Measurements from ENCODE around the gene CLCN2.

CLCN2 gene

DNA sequence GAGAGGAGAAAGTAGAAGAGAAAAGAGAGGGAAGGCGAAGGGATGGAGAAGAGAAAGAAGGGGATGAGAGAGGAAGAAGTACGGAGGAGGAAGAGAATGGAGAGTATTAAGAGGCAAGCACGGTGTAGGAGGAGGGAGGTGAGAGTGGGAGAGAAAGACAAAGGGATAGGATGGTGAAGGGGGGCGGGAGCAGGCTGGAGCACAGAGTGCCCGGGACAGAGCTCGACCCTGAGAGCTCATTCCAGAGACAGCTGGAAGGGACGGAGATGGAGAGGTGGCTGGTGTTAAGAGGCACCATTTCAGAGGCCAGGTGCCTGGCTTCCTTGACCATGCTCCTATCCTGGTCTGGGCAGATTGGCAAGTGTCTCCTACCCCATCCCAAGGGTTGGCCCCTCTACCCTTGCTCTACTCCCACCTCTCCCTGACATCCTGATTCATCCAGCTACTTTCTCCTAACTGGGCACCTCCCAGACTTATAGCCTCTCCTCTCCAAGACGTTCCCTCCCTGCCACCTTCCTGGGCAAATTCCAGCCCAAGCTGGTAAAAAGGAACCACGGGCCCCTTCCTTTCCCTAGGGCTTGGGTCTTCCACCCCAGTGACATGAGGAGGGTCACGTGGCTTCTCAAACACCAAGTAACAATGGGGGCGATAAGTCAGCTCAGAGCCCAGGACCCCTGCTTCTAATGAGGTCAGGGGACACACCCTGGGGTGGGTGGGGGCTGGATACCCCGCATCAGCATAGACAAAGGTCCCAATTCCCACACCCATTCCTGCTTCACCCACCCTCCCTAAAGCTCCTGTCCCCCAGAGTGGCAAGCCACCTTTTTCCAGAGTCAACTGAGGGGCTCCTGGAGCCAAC is 1.1 kb downstream of the CLCN2 start:
- DNase-seq (ENCODE audit: low read depth in 2 of 2), result no peak

DNA sequence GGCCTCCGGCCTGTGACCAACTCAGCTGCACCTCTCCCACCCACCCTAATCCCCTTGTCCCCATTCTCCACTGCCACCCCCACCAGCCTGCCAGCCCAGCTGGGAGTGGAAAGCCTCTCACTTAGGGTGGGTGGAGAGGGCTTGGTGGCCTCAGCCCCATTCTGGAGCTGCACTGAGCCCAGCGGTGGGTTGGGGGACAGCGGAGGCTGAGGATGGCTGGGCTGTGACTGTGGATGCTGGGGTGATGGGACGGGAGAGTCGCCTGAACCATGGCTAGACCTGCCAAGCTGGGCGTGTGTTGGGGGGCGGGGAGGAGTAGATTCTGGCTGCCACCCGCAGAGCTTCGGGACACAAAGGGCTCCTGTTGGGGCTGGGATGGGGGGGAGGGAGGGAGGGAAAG is 1.8 kb downstream of the CLCN2 start:
- no peak for DNase-seq (ENCODE audit: low read depth in 2 of 2)

DNA sequence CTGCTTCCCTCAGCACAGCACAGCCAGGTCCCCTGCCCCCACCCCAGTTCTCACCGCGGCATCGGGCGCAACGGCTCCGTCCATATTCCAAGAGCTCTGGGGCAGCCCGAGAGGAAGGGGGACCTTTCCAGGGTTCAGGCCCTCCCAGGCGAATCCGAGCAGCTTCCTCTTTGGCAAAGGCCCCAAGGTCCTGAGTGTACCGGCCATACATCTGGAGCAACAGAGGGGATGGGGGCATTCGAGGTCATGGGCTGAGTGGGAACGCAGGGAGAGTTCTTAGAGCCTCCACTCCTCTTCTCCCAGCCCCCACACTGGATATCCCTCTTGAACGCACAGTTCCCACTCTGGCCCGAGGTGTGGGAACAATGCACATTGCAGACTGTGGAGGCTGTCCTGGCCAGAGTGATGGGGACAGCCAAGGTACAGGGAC is 2.5 kb downstream of the CLCN2 start:
- no peak for DNase-seq (ENCODE audit: low read depth in 2 of 2)

DNA sequence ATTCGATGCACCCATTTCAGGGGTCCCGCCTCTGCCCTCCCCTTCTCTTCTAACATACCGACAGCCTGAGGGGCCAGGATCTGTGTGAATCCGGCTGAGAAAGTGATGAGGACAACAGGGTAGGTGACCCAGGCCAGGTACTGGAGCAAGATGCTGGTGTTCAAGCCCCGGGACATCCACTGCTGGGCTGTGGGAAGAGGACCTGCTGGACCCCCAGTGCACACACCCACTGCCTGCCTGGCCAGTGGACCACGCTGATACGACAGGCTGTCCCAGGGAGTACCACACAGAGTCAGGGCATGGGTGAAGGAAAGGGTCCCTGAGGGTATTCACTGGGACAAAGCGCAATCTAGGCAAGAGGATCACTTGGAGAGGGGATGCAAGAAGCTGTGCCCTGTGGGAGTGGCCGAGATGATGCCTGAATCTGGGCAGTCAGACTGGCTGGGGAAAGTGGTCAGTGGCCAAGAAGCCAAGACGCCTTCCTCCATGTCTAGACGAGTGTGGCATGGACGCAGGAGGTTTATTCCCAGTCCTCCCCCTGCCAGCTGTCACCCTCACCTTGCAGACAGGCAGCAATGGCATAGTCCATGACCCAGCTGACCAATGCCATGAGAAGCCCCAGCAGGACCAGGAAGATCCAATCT is 3.2 kb downstream of the CLCN2 start:
- no peak for DNase-seq (ENCODE audit: low read depth in 2 of 2)

DNA sequence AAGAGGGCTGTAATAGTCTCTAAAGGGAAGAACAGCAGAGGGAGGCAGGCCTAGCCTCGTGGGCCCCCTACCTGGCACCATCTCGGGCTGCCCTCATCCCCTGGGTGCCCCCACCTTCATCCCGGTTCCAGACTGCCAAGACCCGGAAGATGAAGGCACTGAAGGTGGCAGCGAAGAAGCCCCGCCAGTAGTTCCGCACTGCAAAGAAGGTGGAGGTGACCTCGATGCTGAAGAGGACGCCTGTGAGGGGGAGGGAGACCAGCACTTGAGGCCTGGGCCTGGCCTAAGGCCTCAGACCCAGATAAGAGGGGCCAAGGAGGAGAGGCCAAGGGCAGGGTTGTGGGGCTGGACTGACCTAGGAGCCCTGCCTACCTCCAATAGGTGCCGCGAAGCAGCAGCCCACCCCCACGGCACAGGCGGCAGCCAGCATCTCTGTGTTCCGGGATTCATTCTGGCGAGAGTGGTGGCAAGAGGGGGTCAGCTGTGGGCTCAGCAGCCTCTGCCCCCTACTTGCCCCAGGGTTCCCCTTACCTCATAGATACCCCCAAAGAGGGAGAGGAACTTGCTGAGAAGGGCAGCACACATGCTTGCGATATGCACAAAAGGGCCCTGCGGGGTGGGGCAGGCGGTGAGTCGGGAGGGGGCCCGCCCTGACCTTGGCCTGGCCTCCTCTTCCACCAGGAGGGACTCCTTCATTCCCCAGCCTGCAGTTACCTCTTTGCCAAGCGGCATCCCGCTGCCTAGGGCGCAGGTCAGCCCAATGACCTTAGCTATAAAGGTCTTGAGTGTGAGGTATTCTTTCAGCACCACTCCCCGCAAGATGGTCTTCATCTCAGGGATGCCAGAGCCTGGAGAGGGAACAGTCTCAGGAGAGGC is 3.9 kb downstream of the CLCN2 start:
- DNase-seq (ENCODE audit: low read depth in 2 of 2), result no peak

DNA sequence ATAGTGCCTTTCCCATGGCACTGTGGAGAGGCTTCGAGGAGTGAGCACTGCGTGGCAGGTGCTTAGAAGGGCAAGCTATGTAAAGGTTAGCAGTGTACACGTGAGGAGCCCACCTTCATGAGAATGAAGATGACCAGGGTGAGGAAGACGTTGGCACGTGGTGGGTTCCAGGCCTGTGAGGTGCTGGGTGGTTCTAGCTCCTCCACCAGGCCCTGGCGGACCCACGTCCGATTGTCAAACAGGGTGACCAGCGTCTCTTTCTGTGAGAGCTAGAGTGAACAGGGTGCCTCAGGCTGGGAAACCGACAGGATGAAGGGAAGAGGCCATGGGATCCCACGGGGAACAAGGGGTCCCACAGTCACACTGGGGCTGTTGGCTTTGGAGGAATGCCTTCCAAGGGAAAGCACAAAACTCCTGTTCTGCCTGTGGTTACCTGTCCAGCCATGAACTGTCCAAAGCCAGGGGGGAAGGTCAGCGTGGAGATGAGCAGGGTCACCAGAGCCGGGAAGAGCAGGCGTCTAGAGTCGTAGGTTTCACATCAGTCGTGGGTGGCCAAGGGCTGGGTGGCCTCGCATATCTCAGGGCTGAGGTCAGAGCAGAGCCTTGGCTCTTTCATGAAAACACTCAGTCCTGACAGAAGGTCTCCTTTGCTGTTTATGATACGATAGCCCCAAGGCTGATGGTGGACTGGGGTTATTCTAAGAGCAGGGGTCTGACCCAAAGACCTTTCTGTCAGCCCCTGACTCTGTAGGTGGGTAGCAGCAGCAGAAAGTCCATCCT is 6.0 kb downstream of the CLCN2 start:
- DNase-seq (ENCODE audit: low read depth in 2 of 2), result no peak

DNA sequence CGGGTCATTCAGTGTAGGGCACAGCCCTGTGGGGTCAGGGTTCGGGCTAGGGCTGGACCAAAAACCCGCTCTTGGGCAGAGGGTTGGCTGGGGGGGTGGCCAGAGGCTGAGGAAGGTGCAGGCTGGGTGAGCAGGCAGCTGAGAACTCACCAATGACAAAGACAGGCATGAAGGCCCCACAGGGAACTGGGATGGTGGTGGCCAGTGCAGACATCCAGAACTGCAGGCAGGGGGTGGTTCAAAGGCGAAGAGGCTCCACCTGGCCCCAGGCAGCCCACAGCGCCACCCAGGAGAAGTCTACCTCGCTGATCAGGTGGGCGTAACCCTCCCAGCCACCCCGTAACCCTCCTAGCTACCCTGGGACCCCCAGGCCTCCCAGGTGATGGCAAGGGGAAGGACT is 6.7 kb downstream of the CLCN2 start:
- no peak for DNase-seq (ENCODE audit: low read depth in 2 of 2)

DNA sequence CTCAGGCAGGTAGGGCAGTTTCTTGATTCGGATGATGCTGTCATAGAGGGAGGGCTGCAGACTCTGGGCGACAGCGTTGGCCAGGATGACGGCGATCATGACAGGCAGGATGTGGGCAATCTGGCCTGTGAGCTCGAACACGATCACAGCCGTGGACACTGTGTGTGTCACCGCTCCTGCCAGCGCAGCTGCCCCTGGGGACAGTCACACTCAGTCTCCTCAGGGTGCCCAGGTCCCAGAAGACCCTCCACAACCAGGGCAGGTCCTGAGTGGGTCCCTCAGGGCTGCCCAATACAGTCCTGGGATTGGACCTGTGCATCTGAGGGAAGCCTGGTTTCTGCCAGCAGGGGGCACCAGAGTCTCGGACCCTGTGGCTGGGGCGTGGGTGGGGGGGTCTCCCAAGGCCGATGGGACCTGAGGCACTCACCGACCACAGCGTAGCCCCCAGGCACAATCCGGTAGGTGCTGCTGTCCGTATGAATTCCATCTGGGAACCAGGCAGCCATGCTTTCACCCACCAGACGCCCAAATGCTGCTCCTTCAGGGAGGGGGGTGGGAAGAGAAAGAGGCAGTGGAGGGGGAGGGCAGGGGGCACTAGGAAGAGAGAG is 7.2 kb downstream of the CLCN2 start:
- no peak for DNase-seq (ENCODE audit: low read depth in 2 of 2)

DNA sequence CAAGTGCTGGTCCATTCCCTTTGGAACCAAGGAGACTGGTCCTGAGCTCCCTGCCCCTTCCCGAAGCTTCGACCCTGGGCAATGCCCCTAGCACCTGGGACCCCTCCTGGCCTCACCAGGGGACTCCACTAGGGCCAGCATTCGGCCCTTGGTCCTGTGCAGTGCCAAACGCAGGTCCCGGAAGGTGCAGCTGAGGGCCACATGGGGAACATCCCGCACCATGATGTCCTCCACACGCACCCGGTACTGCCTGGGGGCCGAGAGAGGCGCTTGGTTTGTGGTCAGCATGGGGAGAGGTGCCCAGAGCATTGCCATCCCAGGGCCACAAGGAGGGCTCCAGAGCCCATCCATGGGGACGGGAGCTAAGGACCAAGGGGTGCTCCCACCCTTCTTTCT is 7.9 kb downstream of the CLCN2 start:
- no peak for DNase-seq (ENCODE audit: low read depth in 2 of 2)

DNA sequence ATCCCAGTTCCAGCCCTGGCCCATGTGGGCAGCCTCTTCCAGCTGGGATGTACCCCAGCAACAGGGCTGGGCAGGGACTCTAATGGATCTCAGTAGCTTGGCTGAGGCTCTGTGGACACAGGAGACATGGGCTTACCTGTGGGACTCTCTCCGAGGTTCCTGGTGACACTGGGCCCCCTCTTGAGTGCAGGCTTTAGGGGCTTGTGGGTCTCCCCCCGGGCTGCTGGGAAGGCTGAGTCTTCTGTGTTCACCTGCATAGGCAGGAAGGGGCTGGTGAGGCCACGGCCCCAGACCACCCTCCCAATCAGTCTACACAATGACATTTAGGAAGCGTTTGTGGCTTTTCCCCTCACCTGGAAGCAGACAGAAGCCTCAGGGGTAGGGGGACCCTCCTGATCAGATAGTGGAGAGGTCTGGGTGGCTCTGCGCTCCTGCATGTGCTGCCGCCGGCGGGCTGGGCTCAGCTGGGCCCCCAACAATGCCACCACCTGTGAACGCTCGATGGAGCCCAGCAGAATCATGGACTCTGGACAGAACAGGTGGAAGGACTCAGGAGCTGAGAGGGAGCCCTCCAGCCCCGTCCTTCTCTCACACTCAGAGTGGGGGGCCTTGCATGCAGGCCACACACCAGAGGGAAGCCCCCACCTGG is 8.4 kb downstream of the CLCN2 start:
- no peak for DNase-seq (ENCODE audit: low read depth in 2 of 2)

DNA sequence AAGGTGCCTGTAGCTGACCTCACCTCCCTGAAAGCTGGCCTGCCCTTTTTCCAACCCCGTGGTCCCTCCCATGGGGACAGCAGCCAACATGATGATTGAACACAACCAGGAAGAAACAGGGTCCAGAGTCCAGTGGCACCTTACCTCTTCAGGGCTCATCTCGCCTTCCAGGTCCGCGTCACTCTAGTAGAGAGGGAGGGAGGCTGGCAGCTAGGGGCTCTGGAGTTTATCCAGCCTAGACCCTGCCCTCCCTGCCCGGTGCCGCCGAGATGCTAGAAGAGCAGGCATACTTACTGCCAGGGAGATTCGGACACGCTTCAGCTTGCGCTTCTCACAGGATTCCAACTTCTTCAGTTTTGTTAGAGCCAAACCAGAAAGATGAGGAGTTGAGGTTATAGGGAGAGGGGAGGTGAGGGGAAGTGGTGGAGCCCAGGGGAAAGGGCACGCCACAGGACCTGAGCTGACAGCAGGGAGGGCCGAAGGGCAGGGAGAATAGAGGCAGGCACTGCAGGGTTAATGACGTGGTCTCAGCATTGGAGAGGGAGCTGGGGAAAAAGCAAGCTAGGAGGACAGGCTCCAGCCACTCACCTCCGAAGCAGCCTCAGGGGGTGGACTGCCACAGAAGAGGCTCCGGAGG is 9.1 kb downstream of the CLCN2 start:
- DNase-seq (ENCODE audit: low read depth in 2 of 2), result no peak

DNA sequence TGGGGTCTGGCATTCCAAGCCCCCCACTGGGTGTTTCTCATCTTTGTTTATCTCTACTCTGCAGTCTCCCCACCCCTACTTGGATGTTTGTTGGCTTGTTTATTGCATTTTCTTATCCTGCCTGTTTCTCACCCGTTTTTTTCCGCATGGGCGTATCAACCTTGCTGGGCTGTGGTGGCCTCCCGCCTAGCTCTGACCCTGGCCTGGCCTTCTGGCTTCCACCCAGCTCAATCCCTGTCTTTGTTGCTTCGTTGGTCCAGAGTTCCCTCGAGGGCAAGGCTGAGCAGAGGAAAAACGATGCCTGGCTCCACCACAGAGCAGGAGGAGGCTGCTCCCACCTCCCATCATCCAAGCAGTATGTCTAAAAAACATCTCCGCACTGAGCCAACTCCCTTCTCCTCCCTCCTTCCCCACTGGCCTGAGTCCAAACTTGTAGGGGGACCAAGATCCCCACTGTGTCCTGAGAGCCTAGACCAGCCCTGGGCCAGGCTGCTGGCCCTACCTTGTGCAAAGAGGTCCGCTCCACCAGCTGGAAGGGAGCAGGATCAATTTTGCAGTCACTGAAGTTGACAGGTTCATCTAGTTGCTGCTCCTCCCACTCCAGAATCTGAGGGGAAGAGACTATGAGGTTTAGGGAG is 9.8 kb downstream of the CLCN2 start:
- no peak for DNase-seq (ENCODE audit: low read depth in 2 of 2)

DNA sequence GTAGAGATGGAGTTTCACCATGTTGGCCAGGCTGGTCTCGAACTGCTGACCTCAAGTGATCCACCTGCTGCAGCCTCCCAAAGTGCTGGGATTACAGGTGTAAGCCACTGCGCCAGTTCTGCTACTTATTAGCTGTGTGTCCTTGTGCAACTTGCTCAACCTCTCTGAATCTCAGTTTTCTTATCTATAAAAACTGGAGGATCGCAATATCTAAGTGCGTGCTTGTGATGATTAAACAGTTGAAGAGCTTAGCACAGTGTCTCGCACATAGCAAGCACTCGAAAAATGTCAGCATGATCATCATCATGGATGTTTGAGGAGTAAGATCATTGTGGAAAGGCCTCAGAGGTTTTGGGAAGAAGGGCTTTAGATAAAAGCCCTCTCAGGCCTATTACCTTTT is 10.8 kb downstream of the CLCN2 start:
- no peak for DNase-seq (ENCODE audit: low read depth in 2 of 2)

DNA sequence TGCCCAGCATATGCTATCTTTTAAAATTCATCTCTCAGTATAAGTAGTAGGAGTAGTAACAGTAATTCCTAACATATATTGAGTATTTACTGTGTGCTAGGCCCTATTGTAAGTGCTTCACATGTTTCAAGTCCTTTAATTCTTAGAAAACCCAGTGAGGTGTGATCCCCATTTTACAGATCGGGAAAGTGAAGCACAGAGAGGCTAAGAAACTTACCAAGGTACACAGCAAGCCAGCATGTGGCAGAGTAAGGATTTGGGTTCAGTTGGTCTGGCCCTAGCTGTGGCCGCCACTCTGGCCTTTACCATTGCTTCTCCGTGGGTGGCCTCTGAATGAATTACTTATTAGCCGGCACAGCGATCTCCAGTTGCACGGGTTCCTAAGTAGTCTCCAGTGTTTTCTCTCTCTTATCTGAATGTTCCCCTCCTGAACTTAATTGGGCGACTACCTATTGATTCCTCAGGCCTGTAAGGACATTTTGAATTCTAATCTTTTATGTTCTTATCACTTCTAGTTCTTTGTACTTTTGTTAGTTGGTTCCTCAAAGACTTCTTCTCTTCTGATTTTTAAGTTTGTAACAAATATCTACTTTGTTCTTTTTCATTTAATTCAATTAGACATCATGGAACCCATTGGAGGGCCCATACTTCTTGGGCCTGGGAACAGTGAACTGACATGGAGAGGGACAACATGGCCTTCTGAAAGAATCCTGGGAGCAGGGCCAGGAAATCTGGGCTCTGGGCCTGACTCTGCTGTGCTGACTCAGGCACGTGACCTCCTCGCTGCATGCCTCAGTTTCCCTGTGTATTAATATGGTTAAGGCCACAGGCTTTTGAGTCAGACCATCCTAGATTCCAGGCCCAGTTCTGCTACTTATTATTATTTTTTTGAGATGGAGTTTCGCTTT is 11.6 kb downstream of the CLCN2 start:
- no peak for DNase-seq (ENCODE audit: low read depth in 2 of 2)

DNA sequence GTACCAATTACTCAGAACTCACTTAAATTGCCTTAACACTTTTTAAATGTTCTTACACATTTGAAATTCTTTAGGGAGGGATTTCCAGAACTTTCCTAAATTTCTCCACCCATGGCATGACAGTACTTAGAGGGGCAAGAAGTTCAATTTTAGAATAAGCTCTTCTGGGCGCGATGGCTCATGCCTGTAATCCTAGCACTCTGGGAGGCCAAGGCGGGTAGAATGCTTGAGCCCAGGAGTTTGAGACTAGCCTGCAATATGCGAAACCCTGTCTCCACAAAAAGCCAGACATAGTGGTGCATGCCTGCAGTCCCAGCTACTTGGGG is 13.4 kb downstream of the CLCN2 start:
- no peak for DNase-seq (ENCODE audit: low read depth in 2 of 2)

DNA sequence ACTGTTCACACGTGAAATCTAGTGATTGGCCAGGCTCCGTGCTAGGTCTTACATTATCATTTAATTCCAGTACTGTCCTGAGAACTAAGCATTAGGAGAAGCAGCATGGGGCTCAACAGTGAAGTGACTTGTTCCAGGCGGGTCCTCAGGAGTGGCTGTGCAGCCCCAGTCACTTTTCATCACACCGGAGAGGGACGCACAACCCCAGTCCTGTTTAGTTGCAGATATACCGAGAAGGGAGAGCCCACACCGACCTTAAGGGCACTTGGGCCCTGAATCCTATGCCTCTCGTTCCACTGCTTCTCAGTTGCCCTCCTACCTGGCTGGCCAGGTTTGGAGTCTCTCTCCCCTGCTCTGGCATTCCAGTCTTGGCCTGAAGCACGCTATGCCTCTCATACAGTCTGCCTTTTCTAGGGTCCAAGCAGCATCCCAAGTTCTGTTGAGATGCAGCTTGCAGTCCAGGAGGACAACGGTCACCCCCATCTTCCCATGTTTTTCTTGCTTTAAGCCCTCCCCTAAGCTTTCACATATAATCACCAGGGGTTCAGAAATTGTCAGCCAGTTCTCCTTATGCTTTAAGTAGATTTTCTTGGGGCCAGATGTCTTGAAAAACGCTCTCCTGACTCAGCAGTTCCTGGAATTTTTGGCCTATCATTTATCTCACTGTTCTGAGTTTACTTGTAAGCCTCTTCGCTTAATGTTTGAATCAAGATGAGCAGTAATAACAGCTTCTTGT is 13.9 kb downstream of the CLCN2 start:
- no peak for DNase-seq (ENCODE audit: low read depth in 2 of 2)

DNA sequence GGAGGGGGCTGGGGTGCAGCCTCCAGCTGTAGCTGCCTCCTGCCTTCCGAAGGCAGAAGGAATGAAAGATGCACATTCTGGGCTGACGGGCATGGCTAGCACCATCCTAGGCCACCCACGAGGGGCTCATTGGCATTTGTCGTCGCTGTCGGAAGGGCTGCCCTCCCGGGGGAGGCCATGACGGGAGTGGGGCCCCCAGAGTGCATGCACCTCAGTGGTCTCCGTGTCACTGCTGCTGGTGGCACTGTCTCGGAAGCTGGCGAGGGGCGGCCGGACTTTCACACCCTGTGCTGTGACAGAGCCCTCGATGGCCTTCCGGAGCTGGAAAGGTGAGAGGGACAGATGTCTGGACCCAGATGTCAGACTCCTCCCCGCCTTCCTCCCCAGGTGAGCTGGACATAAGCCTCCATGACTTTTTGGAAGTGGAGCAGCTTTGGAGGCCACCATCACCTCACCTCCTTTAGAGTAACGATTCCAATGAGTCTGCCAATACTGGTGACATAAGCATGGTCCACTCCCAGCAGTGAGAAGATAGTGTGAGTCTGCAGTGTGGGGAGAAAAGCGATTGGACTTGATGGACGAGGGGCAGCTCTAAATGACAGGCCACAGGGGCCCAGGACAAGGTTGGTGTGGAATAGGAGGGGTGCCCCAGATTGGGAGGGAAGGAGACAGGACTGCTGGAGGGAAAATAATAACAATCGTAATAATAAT is 14.8 kb downstream of the CLCN2 start:
- DNase-seq (ENCODE audit: low read depth in 2 of 2), result no peak

Measured in fibroblast of skin of left quadriceps (primary cell).